ENCODE data around the gene PNPLA3.
"Not testable (repeated sequence)": the region's sequence is repeated elsewhere in the genome, so short reads cannot be mapped to it uniquely, and the experiment has no call there.

PNPLA3 gene

DNA sequence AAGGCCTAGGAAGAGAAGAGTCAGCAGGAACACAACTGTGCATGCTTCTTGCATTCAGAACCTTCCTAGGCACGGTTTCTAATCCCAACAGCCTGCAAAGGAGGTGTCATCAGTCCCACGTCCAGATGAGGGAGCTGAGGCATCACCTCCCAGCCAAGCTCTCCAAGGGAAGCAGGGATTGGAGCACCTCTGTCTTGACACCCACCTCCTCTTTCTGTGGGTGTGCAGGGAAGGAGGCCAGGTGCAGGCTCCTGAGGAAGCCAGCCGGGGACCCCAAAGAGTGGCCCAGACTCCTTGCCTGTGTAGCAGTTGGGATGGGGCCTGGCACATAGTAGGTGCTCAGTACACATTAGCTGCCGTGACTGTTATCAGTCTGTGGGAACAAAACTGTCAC lies 33.7 kb upstream of the PNPLA3 start:
- FAIRE-seq = no peak

- FAIRE-seq = no peak
Measured at GRCh38 chr22:43890901-43891331, 32.7 kb upstream of the PNPLA3 start.

- FAIRE-seq = no peak
Measured at GRCh38 chr22:43891360-43892182, 32.0 kb upstream of the PNPLA3 start, which contains the start of gene PNPLA5. TSS of gene PNPLA5 (minus strand) at chr22:43892013. CDS start at chr22:43891880, 133 bp downstream.

GRCh38 chr22:43892183-43892894 lies 31.3 kb upstream of the PNPLA3 start:
- FAIRE-seq = no peak

- FAIRE-seq = no peak
Measured at GRCh38 chr22:43893266-43893665, 30.3 kb upstream of the PNPLA3 start.

DNA sequence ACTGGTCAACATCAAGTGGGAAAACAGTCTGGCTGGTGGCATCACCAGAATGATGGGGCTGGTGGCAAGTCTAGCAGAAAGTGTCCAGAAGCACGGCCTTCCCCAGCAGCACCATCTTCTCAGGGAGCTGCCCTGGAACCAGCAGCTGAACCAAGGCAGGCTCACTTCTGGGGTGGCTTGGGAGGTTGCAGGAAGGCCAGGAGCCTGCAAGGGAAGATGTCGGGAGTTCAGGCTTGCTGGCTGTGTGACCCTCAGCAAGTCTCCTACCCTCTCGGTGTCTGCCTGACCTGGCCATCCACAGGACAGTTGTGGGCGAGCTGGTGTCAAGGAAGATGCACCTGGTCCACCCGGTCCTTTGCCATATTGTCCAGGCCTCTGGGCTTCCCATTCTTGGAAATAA lies 29.5 kb upstream of the PNPLA3 start:
- no peak for FAIRE-seq

GRCh38 chr22:43895986-43896645 lies 27.5 kb upstream of the PNPLA3 start:
- FAIRE-seq = no peak

GRCh38 chr22:43897751-43898261 lies 25.8 kb upstream of the PNPLA3 start:
- no peak for FAIRE-seq

DNA sequence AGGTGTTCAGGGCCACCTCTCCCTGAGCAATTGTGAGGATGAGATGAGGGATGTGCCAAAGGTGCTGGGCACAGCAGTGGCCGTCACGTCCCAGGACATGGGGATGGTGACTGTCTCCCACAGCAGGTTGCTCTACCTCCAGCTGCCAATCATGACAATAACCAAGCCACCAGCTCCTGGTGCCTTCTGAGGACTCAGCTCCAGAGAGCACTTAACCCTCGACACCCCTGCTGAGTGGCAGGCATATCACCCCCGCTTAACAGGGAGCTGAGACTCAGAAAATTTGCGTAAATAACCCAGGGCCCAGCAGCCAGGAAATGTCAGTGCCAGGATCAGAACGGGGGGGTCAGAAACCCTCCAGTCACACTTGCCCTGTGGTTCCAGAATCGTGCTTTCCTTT lies 23.4 kb upstream of the PNPLA3 start:
- no peak for FAIRE-seq

- no peak for FAIRE-seq
Measured at GRCh38 chr22:43901976-43902643, 21.5 kb upstream of the PNPLA3 start.

- FAIRE-seq = not testable (repeated sequence)
Measured at GRCh38 chr22:43903033-43903432, 20.6 kb upstream of the PNPLA3 start.

- FAIRE-seq = not testable (repeated sequence)
Measured at GRCh38 chr22:43904412-43904811, 19.2 kb upstream of the PNPLA3 start.

- FAIRE-seq = no peak
Measured at GRCh38 chr22:43905681-43906080, 17.9 kb upstream of the PNPLA3 start.

GRCh38 chr22:43909708-43910107 lies 13.9 kb upstream of the PNPLA3 start:
- FAIRE-seq = no peak

GRCh38 chr22:43910178-43910695 lies 13.4 kb upstream of the PNPLA3 start:
- FAIRE-seq = no peak

- no peak for FAIRE-seq
Measured at GRCh38 chr22:43911351-43911750, 12.3 kb upstream of the PNPLA3 start.

DNA sequence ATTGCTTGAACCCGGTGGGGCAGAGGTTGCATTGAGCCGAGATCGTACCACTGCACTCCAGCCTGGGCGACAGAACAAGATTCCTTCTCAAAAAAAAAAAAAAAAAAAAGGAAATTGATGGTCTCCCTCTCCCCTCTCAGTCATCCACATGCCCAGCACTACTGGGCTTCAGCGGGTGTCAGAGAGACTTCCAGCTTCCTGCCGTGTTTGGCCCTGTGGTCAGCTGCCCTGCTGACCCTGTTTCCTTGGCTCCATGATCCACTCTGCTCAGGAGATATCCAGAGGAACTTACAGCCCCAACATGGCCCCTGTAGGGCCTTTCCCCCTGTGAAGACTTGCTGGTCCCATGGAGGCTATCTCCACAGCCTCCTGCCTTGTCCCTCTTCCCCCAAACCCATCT lies 6.1 kb upstream of the PNPLA3 start:
- no peak for FAIRE-seq

DNA sequence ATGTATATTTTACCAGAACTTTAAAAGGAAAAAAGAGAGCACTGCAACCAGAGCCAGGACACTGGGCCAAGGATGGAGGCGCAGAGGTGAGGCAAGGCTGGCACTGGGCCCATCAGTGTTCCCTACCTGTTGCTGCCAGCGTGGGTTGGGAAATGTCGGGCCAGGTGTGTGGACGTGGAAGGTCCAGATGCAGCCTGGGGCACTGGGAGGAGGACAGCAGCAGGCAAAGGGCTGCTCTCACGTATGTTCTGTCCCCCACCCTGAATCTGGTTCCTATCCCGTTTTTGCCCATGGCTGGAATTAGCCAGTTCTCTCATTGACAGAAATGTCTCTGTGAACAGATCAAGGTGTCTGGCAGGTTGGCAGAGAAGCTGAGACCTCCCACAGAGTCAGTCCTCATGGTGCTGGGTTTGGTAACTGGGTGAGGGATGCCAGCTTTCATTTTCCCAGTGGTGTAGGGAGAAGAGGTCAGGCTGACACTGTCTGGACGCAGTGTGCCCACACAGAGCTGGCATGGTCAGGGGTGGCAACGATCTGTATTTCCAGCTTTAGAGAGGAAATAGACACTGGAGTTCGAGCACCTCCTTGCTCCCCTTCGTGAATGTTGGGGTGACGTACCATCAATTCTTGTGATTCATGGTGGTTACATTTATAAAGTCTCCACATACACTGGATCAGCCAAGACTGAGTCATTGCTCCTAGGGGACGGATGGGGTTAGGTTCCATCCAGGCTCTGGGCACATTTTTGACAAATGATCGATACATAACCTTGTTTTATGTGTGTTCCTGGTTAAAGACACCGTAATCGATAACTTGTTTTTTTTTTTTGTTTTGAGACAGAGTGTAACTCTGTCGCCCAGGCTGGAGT lies 4.3 kb upstream of the PNPLA3 start:
- FAIRE-seq = no peak

DNA sequence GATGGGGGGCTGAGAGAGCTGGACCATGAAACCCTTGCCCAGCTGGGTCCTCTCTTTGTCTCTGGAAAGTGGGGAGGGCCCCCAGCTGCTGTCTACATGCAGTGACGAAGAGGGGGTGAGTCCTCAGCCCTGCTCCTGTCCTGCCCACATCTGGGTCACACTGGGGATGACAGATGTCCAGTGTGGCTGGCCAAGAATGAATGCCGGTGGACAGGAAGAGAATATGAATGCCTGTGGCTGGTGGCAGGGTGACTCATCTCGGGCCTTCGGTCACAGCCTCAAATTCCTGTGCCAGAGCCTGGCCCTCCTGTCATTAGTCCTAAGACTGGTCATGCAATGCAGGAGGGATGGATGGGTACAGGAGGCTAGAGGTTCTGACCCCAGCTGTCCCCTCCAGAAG lies 2.2 kb upstream of the PNPLA3 start:
- FAIRE-seq = no peak

- no peak for FAIRE-seq
Measured at GRCh38 chr22:43922123-43922522, 1.5 kb upstream of the PNPLA3 start.

GRCh38 chr22:43923191-43923590 lies 414 bp upstream of the PNPLA3 start:
- no peak for FAIRE-seq
